HEK293 (cell line): ENCODE measurements around the gene PCED1A.

ENCODE experiments used
- CTCF ChIA-PET: fragments of 350-600 bp; formaldehyde crosslinking; extraction: SDS; loops from one replicate; lab custom pipeline; 2021; ENCODE audit warnings: antibody characterized with exemption; lab: Yijun Ruan, JAX
- POLR2A ChIA-PET: fragments of 300-600 bp; formaldehyde crosslinking; extraction: SDS; loops from one replicate; lab custom pipeline; 2020; ENCODE audit warnings: antibody characterized with exemption, inconsistent platforms; lab: Yijun Ruan, JAX
- H3K27ac ChIP-seq: fragments of 200-500 bp; sonication (Bioruptor generic); 2 replicates; pipeline ENCODE4 v1.5.1; 2014; ENCODE audit warnings: low read depth, low read length, control low read depth, inconsistent platforms; ENCODE audit errors: extremely low read depth
- H3K36me3 ChIP-seq, 2 experiments: fragments of 200-500 bp in 1 of 2; sonication (Bioruptor generic) in 1 of 2; 1 replicate in 1 of 2; 2 replicates in 1 of 2; pipeline ENCODE4 v1.5.1; 2014 to 2017; ENCODE audit warnings: inconsistent platforms in 2 of 2, low read length in 2 of 2; ENCODE audit not compliant: control insufficient read depth in 2 of 2, insufficient read depth in 1 of 2
- H3K4me1 ChIP-seq: fragments of 200-500 bp; sonication (Bioruptor generic); 2 replicates; pipeline ENCODE4 v1.5.1; 2014; ENCODE audit warnings: mild to moderate bottlenecking, low read length, inconsistent platforms; ENCODE audit not compliant: control insufficient read depth, insufficient read depth
- H3K4me3 ChIP-seq: 2 replicates; pipeline ENCODE4 v1.5.1; 2011; ENCODE audit warnings: low read depth, mild to moderate bottlenecking, control low read depth, low read length, moderate library complexity
- H3K9me3 ChIP-seq: fragments of 200-500 bp; sonication (Bioruptor generic); 2 replicates; pipeline ENCODE4 v1.5.1; 2014; ENCODE audit warnings: low read depth, low read length, inconsistent platforms; ENCODE audit not compliant: control insufficient read depth, insufficient read depth
- EGR2 ChIP-seq: fragments of 450-650 bp; formaldehyde crosslinking; IDR thresholded peaks from 2 replicates; pipeline ENCODE4 v1.5.1; 2016; ENCODE audit warnings: low read depth, missing biosample characterization, missing genetic modification characterization
- GLI4 ChIP-seq: fragments of 450-650 bp; formaldehyde crosslinking; IDR thresholded peaks from 2 replicates; pipeline ENCODE4 v1.5.1; 2016; ENCODE audit warnings: missing biosample characterization, missing genetic modification characterization
- OVOL3 ChIP-seq: fragments of 450-650 bp; formaldehyde crosslinking; IDR thresholded peaks from 2 replicates; pipeline ENCODE4 v1.5.1; 2016; ENCODE audit warnings: missing biosample characterization, missing genetic modification characterization
- PRDM4 ChIP-seq: fragments of 450-650 bp; formaldehyde crosslinking; IDR thresholded peaks from 2 replicates; pipeline ENCODE4 v1.5.1; 2017; ENCODE audit warnings: missing biosample characterization, missing genetic modification characterization
- SETDB1 ChIP-seq: IDR thresholded peaks from one replicate; pipeline ENCODE4 v1.6.1; 2017; ENCODE audit warnings: mild to moderate bottlenecking, low read length, moderate library complexity, mixed read lengths; ENCODE audit not compliant: insufficient read length
- ZBTB44 ChIP-seq: fragments of 450-650 bp; IDR thresholded peaks from 2 replicates; pipeline ENCODE4 v1.5.1; 2018; ENCODE audit warnings: missing biosample characterization, mild to moderate bottlenecking, missing genetic modification characterization
- ZBTB7A ChIP-seq: fragments of 450-650 bp; formaldehyde crosslinking; IDR thresholded peaks from 2 replicates; pipeline ENCODE4 v1.5.1; 2016; ENCODE audit warnings: low read depth, missing biosample characterization, missing genetic modification characterization
- ZEB2 ChIP-seq: fragments of 450-650 bp; formaldehyde crosslinking; IDR thresholded peaks from 2 replicates; pipeline ENCODE4 v1.5.1; 2016; ENCODE audit warnings: missing biosample characterization, missing genetic modification characterization
- ZFHX2 ChIP-seq: fragments of 450-650 bp; formaldehyde crosslinking; conservative IDR thresholded peaks from 2 replicates; pipeline ENCODE4 v1.5.1; 2016; ENCODE audit warnings: missing biosample characterization, missing genetic modification characterization
- ZFP69B ChIP-seq: fragments of 450-650 bp; formaldehyde crosslinking; IDR thresholded peaks from 2 replicates; pipeline ENCODE4 v1.5.1; 2016; ENCODE audit warnings: missing biosample characterization, missing genetic modification characterization
- ZNF16 ChIP-seq: fragments of 450-650 bp; formaldehyde crosslinking; IDR thresholded peaks from 2 replicates; pipeline ENCODE4 v1.5.1; 2016; ENCODE audit warnings: low read depth, missing biosample characterization, missing genetic modification characterization
- ZNF2 ChIP-seq: fragments of 450-650 bp; formaldehyde crosslinking; IDR thresholded peaks from 2 replicates; pipeline ENCODE4 v1.5.1; 2016; ENCODE audit warnings: missing biosample characterization, missing genetic modification characterization
- ZNF239 ChIP-seq: fragments of 450-650 bp; formaldehyde crosslinking; IDR thresholded peaks from 2 replicates; pipeline ENCODE4 v1.5.1; 2016; ENCODE audit warnings: missing biosample characterization, missing genetic modification characterization
- ZNF302 ChIP-seq: fragments of 450-650 bp; formaldehyde crosslinking; IDR thresholded peaks from 2 replicates; pipeline ENCODE4 v1.5.1; 2016; ENCODE audit warnings: missing biosample characterization, missing genetic modification characterization, low read depth
- ZNF341 ChIP-seq: fragments of 450-650 bp; formaldehyde crosslinking; IDR thresholded peaks from 2 replicates; pipeline ENCODE4; 2016; ENCODE audit warnings: low read depth, missing biosample characterization, missing genetic modification characterization
- ZNF398 ChIP-seq: fragments of 450-650 bp; formaldehyde crosslinking; IDR thresholded peaks from 2 replicates; pipeline ENCODE4 v1.5.1; 2017; ENCODE audit warnings: missing biosample characterization, missing genetic modification characterization
- ZNF561 ChIP-seq: fragments of 450-650 bp; IDR thresholded peaks from 2 replicates; pipeline ENCODE4 v1.5.1; 2018; ENCODE audit warnings: missing biosample characterization, missing genetic modification characterization, borderline replicate concordance
- ZNF610 ChIP-seq: fragments of 450-650 bp; formaldehyde crosslinking; IDR thresholded peaks from 2 replicates; pipeline ENCODE4 v1.5.1; 2016; ENCODE audit warnings: missing biosample characterization, missing genetic modification characterization, borderline replicate concordance
- ZNF664 ChIP-seq: fragments of 450-650 bp; formaldehyde crosslinking; IDR thresholded peaks from 2 replicates; pipeline ENCODE4 v1.5.1; 2016; ENCODE audit warnings: missing biosample characterization, missing genetic modification characterization
- ZNF677 ChIP-seq: fragments of 450-650 bp; IDR thresholded peaks from 2 replicates; pipeline ENCODE4 v1.5.0; 2018; ENCODE audit warnings: missing biosample characterization, mild to moderate bottlenecking, missing genetic modification characterization, moderate library complexity
- ZNF692 ChIP-seq: fragments of 450-650 bp; formaldehyde crosslinking; IDR thresholded peaks from 2 replicates; pipeline ENCODE4 v1.5.1; 2016; ENCODE audit warnings: missing biosample characterization, missing genetic modification characterization
- ZNF707 ChIP-seq: fragments of 450-650 bp; formaldehyde crosslinking; IDR thresholded peaks from 2 replicates; pipeline ENCODE4 v1.5.1; 2016; ENCODE audit warnings: missing biosample characterization, missing genetic modification characterization
- ZNF747 ChIP-seq: fragments of 450-650 bp; formaldehyde crosslinking; IDR thresholded peaks from 2 replicates; pipeline ENCODE4 v1.5.1; 2016; ENCODE audit warnings: missing biosample characterization, missing genetic modification characterization

Gene PCED1A

DNA sequence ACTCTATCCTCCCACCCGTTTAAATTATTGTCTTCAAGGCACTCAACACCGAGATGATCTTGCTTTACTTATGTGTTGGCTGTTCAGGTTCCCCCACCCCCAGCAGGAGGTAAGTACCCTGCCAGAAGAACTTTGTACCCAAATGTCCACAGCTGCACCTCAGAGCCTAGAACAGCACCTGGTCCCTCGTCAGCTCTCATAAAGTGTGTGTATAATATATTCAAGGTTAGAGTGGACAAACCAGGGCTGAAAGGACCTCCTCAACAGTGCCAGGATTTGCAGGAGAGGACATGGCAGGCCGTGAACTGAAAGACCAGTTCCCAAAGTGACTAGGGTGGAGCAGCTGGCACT, 34.1 kb downstream of the PCED1A start:
- TF ChIP-seq SETDB1 (no peak), PRDM4 (tag by site-specific recombination) (no peak), ZNF2 (tag by site-specific recombination) (no peak), ZEB2 (tag by site-specific recombination) (no peak), ZNF692 (tag by site-specific recombination) (no peak), ZBTB7A (no peak), OVOL3 (tag by site-specific recombination) (no peak)
- no peaks in the 10 kb centered on the region for H3K4me1 ChIP-seq
- H3K4me3 ChIP-seq = no peak overlapping the region
- ChIA-PET CTCF (interaction anchor here (0.6 to 1.2 kb wide), 3 partner anchors 54 to 358 kb away, joined by 3 to 4 read pairs (median 3); no protein-coding TSS in a partner anchor), POLR2A (no interaction called here)
- H3K36me3 ChIP-seq = no peaks in the 10 kb centered on the region
- no peak overlapping the region for H3K27ac ChIP-seq
- no peaks in the 10 kb centered on the region for H3K9me3 ChIP-seq

GRCh38 chr20:2805689-2806350, 34.6 kb downstream of the PCED1A start:
- no peak for TF ChIP-seq GLI4 (tag by site-specific recombination)
- no peak for TF ChIP-seq ZNF664 (tag by site-specific recombination)
- TF ChIP-seq ZNF16 (tag by site-specific recombination) = no peak
- TF ChIP-seq ZNF239 = no peak
- no peak for TF ChIP-seq ZBTB44 (tag by site-specific recombination)
- TF ChIP-seq ZNF747 (tag by site-specific recombination) = no peak
- no peak for TF ChIP-seq ZNF707 (tag by site-specific recombination)
- TF ChIP-seq ZNF677 = no peak
- no peak for TF ChIP-seq ZNF610 (tag by site-specific recombination)
- TF ChIP-seq ZFP69B (tag by site-specific recombination) = no peak
- TF ChIP-seq ZNF398 (tag by site-specific recombination) = no peak
- TF ChIP-seq ZNF341 = peak; percentile 37
- TF ChIP-seq ZNF302 (tag by site-specific recombination) = no peak
- no peak for TF ChIP-seq ZNF561 (tag by site-specific recombination)
- peak; percentile 93 for TF ChIP-seq ZFHX2
- TF ChIP-seq EGR2 (tag by site-specific recombination) = peak; percentile 97
- TF ChIP-seq, all 188 proteins: peak for 3
- Histone ChIP-seq H3K27ac (no peak overlapping the region), H3K4me1 (no peaks in the 10 kb centered on the region), H3K36me3 (no peaks in the 10 kb centered on the region), H3K9me3 (no peaks in the 10 kb centered on the region), H3K4me3 (no peak overlapping the region)
- POLR2A ChIA-PET = no interaction called here
- CTCF ChIA-PET = interaction anchor here (0.5 to 1.2 kb wide), 4 partner anchors 53 to 376 kb away, joined by 3 to 4 read pairs (median 3); no protein-coding TSS in a partner anchor
